Measurements from ENCODE around the gene PIP5KL1.

DNA sequence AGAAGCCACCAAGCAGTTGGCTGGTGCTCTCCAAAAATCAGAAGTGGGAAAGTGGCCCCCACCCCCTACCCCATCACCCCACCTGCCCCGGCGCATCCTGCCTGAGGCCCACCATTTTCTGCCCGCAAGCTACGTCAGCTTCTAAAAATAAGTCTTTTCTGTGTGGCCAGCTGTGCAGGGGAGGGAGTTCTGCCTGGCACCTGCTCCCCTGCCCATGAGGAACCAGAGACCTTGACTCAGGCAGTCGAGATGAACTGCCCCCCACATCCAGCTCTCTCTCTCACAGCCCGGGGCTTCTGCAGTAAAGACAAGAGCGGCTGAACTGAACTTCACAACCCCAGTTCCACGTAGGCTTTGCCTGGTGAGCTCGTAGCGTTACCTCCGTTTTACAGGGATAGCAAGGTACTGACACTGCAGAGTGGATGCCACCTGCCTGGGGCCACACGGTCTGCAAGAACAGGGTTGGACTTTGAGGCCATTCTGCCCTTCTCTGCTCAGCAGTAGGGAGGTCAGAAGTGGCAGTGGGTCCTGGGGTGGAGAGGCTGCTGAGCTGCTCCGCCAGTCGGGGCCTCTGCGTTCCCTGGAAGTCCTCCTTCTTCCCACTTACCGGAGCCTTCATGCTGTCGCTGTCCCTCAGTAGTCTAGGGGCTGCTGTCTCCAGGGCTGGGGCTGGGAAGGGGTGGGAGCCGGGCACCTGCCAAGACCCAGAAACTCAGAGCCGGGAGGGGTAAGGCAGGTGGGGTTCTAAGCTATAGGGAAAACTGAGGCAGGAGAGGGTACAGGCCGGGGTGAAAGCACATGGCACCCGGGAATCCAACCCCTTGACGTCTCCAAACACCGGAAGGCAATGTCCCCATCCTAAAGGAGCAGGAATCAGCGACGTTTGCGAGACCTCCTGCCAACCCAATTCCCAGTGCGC lies 14.5 kb downstream of the PIP5KL1 start:
- peak; percentile 73 for TF ChIP-seq POLR2A (IDR thresholded peaks at IDR 0.05; ENCODE audit: low read depth, low read length)
- TF ChIP-seq TAF1 (IDR thresholded peaks at IDR 0.05; ENCODE audit: low read depth, low read length) = peak; percentile 56; the same call in 1 of the 2 replicates
- TF ChIP-seq SPI1 (IDR thresholded peaks at IDR 0.05; ENCODE audit: low read depth, low read length) = no peak
